ENCODE measurements around the gene MC2R.
"Not testable (repeated sequence)": the region's sequence is repeated elsewhere in the genome, so short reads cannot be mapped to it uniquely, and the experiment has no call there.

The MC2R gene

DNA sequence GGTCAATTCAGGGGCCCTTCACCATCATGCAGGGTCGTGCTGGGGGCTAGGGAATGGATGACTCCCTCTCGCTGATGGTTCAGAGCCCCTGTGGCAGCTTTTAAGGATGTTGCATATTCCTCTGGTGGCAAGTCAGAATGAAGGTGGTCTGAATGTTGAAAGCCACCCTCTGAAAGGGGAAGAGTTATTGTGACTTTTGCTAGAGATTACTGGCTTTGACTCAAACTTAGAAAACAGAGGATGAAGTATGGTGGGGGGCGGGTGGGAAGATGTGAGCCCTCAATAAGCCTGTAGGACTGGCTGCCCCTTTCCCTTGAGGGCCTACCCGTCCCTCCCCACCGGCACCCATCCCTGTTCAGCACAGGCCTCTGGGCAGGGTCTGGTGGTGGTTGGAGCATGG is 23.2 kb downstream of the MC2R start:
- no peak for DNase-seq

DNA sequence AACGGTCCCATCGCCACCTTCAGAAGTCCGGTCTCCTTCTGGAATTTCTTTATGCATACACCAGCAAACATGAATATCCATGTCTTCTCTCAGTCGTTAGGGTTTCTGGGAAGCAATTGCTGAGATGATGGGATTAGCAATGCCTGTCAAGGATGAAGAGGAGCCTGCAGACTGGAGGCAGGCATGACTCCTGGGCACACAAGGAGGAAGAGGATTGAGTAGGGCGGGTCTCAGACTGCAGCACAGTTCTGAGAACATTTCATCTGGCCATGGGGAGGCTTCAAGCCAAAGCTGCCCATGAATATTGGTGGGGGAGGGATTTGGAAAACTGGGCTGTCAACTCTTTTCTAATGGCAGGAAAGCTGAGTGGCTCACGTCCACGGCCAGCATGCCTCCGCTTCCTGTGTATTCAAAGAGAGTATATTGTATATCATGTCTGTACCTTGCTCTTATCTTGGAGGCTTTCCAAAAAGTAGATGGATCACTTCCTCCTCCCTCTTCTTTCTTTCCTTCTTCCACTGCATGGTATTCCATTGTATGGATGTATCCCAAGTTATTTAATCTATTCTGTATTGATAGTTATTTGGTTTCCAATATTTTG is 24.5 kb downstream of the MC2R start:
- no peak for DNase-seq

DNA sequence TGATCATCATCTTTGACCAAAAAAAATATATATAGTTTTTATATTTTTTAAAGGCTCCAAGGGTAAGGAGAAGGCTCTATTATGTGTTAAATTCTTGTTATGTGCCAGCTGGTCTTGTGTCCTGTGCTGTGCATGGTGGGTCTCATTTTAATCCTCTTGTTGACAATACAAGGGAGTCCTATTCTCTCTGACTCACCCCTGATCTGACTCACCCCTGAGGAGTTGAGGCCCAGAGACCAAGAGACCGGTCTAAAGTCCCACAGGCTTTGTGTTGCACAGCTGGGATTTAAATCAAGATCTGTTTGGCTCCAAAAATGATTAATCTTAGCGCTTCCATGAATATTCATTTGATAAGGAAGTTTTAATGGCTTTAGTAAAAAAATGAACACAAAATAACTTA is 25.7 kb downstream of the MC2R start:
- no peak for DNase-seq

DNA sequence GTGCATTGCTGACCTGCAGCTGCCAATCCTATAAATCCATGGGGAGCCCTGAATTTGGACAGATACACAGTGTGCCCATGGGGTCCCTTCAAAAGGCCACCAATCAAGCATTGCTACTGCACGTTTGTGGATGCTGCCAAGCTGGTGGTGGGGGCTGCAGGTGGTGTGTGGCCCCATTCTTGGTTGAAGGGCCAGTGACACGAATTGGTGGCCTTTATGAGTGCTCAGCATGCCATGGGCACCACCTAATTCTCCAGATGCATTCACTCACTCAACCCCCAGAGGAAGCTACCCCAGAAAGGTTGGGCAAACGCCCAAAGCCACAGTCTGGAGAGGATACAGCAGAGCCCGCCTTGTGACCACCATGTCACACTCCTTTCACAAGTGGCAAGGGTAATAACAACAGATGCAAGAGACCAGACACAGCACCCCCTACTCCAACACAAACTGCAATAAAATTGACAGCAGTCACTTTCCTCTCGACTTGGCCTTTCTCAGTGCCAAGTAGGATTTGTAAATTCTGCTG is 27.1 kb downstream of the MC2R start:
- DNase-seq: no peak

DNA sequence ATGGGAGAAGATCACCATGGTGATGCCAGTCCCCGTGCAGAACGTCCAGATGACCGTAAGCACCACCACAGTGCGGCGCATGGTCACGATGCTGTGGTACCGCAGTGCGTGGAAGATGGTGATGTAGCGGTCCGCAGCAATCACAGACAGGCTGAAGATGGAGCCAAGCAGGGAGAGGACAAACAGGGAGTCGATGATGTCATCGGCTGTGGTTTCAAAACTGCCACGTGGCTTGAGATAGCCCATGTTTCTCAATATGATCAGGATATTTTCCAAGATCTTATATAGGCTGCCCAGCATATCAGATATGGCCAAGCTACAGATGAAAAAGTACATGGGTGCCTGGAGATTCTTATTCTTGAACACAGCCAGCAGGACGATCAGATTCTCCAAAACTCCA is 30.3 kb downstream of the MC2R start:
- DNase-seq: no peak

DNA sequence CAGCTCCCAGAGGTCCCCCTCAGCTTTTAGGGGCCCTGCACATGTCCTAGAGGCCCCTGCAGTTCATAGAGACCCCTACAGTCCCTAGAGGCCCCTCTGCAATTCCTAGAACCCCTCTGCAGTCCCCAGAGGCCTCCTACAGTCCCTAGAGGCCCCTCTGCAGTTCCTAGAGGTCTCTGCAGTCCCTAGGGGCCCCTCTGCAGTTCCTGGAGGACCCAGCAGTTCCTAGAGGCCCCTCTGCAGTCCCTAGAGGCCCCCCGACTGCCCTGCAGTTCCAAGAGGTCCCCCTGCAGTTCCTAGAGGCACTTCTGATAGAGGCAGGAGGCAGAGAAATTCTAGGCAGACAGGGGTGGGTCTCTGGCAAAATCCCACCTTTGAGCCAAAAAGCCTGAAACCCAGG is 35.4 kb downstream of the MC2R start:
- DNase-seq: no peak

DNA sequence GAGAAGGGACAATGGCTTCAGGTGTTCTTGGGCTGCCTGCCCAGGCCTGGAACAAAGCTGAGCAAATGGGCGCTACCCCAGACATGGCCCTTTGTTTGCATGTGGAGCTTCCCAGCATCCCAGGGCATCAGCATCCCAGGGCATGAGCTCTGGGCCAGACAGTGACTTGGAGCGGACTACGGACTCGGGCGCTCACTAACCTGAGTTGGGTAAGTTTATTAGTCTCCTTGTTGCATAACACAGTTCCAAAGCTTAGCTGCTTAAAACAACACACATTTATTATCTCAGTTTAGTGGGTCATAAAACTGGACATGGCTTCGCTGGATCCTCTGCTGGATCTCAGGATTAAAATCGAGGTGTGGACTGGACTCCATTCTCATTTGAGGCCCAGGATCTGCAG is 35.8 kb downstream of the MC2R start:
- DNase-seq: no peak

DNA sequence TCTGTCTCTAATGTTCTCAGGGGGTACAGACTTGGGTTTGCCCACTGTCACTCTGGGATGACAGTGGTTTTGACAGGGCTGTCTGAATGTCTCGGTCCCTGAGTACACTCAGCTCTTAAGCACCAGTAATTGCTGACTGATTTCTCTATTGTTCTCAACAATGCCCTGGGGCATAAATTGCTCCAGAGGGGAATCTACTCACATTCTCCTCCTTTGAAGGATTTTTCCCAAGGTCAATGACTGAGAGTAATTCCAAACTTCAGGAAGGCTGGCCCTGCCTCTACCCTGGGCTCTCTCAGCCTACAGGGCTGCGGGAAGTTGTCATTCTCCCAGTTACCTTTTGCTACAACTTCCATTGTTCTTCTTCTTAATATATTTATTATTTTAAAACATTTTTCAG is 36.5 kb downstream of the MC2R start:
- no peak for DNase-seq

DNA sequence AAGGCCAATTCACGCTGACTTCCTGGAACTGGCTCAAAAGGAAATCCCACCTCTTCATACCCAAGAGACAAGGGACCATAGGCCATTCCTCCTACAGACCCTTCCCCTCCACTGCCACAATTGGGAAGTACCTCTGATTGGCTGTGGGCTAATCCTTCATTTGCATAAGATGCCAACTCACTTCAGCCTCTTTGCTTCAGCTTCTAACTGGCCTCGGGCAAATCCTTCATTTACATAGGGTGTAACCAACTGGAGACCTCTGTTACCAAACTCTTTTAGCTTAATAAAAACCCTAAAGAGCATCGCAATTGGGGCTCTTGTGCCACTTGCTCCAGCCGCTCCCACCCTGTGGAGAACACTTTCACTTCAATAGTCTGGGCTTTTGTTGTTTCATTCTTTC is 38.2 kb downstream of the MC2R start:
- DNase-seq: no peak

DNA sequence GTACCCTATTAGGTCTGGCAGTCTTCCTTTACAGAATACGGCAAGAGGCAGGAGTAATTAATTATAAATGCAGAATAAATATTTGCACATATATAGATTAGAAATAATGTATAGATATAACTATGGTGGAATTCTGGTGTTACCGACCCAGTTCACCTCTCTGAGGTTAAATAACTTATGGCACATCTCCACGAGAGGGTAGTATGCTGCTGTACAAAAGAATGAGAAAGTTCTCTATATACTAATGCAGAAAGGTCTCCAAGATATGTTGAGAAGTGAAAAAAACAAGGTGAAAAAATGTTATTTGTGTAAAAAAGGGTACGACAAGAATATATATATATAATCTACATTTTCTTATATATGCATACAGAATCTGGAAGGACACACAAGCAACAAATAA is 40.8 kb downstream of the MC2R start:
- no peak for DNase-seq

DNA sequence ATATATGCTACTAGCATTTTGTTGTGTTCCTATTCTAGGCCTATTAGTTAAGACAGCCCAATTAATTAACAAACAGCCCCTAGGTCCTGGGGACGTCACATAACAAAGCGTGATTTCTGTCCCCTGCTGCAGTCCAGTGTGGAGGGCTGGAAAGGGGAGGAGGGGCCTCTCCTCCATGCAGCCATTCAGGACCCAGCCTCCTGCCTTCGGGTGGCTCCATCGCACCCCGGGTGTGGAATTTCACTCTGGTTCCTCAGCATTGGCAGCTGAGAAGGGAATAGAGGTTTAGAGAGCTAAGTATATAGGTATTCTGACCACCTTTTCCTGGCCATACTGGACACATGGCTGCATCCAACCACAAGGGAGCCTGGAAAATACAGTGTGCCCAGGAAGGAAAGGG is 42.4 kb downstream of the MC2R start:
- DNase-seq: no peak

DNA sequence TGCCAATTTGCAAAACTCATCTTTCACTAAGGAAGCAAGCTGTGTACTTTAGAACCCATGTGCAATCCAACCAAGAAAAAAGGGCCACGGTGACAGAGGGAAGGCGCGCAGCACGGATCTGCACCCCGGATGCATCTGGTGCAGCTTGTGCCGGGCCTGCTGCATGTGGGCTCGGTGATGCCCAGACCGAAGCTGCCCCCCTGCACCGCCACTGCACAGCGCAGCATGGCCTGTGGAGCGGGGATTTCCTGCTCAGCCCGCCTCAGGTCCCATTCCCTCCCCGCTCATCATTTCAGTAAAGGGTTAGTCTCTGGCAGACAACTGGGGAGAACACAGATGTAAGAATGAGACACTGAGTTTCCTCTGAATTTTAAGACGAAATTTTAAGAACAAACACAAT is 43.0 kb downstream of the MC2R start:
- no peak for DNase-seq

DNA sequence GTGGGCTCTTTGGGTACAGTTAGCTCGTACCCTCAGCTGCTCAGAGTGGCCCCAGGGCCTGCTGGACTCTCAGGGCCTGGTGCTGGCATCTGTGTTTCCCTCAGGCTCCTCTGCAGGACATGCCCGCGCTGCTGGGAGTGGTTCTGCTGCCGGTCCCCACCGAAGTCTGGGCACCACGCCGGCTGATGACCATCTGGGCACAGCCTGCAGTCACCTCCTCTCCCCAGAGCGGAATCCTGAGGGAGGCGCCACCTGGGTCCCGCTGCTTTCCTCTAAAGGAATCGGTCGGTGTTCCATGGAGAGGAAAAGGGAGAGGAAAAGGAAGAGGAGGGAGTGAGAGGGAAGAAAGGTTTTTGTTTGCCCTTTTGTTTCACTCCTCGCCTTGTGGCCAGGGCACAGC is 43.6 kb downstream of the MC2R start:
- DNase-seq: no peak

DNA sequence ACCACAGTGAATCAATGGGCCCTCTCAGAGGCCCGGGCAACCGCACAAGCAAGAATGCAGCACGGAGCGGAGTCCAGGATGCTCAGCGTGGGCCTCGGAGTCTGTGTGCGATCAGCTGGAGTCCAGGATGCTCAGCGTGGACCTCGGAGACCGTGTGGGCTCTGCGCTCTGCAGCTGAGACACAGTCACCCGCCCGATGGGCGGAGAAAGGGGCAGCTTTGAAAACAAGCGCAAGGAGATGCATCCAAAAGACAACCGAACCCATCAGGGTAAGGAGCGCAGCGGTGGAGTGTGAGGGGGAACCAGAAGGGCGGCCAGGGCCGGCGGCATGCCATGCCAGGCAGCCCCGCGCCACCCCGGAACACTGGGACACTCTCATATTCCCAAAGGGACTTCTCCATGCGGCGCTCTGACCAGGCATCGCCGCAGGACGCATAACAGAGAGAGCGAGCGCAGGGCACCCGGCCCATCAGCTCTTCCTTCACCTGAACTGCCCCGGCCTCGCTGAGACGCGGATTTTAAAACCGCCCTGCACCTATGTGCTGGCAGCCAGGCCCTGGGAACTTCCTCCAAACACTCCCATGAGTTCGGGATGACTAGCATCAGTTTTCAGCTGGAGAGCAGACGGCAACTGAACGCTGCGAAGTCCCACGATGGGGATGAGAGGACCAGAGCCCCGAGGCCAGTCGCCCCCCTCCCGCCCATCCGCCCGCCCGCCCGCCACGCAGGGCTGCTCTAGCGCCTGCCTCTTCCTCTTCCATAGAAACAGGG is 46.6 kb downstream of the MC2R start:
- no peak for DNase-seq

DNA sequence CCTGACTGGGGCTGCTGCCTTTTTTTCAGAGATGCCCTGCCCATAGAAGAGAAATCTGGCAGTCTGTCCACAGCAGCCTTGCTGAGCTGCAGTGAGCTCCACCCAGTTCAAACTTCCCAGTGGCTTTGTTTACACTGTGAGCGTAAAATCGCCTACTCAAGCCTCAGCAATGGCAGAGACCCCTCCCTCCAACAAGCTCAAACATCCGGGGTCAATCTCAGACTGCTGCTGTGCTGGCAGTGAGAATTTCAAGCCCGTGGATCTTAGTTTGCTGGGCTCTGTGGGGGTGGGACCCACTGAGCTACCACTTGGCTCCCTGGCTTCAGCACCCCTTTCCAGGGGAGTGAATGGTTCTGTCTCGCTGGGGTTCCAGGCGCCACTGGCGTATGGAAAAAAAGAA is 52.4 kb downstream of the MC2R start:
- DNase-seq: not testable (repeated sequence)

DNA sequence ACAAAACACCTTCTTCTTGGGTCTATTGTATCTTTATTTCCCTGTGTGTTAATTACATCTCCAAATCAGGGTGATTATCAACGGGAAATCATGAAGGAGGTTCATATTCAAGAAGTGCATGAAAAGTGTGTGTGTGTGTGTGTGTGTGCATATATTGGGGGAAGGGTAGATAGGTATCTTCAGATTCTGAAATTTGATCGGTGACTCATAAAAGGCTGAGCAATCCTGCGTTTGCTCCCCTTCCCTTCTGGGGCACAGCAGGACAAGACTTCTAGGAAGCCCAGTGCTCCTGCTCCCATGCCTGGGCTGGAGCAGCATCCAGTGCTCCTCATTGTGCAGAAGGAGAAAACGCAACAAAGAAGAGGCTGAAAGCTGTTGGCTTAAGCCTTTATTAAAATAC is 65.5 kb downstream of the MC2R start:
- no peak for DNase-seq

DNA sequence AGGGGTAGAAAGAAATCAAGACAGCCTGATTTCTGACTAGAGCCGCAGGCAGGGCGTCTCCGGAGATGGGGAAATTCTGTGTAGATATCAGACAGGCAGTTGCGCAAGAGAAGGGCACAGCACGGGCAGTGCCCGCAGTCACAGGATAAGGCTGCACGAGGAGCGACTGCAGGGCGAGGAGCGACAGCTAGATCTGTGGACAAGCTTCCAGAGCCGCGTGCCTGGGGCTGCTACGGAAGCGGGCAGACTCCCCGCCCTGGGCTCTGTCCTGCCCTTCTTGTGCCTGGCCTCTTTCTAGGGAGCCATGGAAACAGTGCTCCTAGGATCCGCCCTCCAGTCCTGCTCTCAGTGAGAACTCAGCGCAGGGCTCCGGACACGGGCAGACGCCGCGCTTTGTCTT is 78.8 kb downstream of the MC2R start:
- no peak for DNase-seq

DNA sequence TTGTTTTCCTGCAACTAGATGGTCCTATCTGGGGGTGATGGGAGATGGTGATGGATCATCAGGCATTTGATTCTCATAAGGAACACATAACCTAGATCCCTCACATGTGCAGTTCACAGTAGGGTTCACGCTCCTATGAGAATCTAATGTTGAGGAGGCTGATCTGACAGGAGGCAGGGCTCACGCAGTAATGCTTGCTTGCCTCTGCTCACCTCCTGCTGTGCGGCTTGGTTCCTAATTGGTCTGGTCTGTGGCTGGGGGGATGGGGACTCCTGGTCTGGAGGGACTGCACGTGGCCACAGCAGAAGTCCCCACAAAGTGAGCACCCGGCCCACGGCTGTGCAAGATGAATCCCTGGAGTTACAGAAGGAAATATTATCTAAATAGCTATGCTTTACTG is 80.1 kb downstream of the MC2R start:
- no peak for DNase-seq

DNA sequence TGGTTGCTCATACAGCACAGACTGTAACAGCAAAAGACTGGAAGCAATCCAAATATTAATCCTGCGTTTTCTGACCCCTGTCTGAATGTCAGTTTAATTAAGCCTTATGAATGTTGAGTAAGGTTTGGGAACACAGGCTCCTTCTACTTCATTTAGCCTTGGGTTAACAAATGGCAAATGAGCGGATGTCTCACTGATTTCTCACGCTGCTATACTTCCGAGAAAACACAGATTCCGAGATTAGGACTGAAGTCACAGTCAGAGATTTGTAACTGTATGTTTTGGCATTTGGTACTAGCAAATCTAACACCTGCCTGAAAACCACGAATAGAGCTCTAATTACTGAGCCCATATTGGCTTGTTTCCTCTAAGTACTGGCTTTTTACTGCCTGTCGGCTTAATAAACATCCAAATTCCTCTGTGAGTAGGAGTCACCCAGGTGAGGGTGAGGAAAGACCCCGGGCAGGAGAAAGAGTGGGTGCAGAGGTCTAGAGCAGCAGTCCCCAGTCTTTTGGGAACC is 80.8 kb downstream of the MC2R start:
- DNase-seq: no peak

Data from NCI-H1417 treated with DMSO at 0.1 percent for 48 hours (cell line).